Measurements from ENCODE around the gene IL17F. TPM values are rescaled to one million over a fixed set of nuclear protein-coding genes. Genes with fewer than 3 reads are reported as not detected.

The IL17F gene
- total RNA-seq, 4 donors from 2014 or later = 1.4 TPM; not detected in 3

DNA sequence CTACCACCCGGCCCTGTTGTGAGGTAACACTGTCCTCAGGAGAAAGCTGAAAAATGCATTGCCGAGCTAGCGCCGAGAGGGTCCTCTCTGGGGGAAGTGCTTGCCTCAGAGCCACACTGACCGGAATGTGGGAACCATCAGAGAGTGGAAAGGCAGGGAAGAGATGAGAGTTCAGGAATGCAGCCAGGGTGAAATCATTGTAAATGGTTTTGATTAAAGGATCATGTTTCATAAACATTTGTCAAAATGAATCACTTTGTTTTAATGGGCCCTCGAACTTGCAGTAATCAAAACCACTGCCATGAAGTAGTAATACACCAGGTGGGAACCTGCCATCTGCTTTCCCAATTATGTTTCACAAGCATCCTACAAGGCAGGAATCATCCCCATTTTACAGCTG lies 16.9 kb upstream of the IL17F start:
- H3K4me1 ChIP-seq = no peaks in the 10 kb centered on the region
- WGBS, 2 donors = 41 to 73% methylated on average over 5 to 6 of the region's 6 CpGs
- H3K9me3 ChIP-seq = no peaks in the 10 kb centered on the region
- TF ChIP-seq POLR2A (IDR thresholded peaks at IDR 0.05) = no peak
- TF ChIP-seq, protein P1, sequence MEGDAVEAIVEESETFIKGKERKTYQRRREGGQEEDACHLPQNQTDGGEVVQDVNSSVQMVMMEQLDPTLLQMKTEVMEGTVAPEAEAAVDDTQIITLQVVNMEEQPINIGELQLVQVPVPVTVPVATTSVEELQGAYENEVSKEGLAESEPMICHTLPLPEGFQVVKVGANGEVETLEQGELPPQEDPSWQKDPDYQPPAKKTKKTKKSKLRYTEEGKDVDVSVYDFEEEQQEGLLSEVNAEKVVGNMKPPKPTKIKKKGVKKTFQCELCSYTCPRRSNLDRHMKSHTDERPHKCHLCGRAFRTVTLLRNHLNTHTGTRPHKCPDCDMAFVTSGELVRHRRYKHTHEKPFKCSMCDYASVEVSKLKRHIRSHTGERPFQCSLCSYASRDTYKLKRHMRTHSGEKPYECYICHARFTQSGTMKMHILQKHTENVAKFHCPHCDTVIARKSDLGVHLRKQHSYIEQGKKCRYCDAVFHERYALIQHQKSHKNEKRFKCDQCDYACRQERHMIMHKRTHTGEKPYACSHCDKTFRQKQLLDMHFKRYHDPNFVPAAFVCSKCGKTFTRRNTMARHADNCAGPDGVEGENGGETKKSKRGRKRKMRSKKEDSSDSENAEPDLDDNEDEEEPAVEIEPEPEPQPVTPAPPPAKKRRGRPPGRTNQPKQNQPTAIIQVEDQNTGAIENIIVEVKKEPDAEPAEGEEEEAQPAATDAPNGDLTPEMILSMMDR (IDR thresholded peaks at IDR 0.05) = no peak
- DNase-seq = no peak
- intact Hi-C loops (cut with DNase I) = no loop called here
- H3K36me3 ChIP-seq = peaks cover 0 to 49% (median 4%) of the 10 kb centered on the region in 3 donors
- peaks cover 0 to 6% (median 0%) of the 10 kb centered on the region in 4 donors for H3K27me3 ChIP-seq
- H3K27ac ChIP-seq = no peak overlapping the region
- H3K4me3 ChIP-seq = no peak overlapping the region

GRCh38 chr6:52260634-52261033 lies 16.3 kb upstream of the IL17F start:
- Histone ChIP-seq H3K27ac (no peak overlapping the region), H3K36me3 (peaks cover 0 to 43% (median 0%) of the 10 kb centered on the region in 3 donors), H3K27me3 (peaks cover 0 to 12% (median 0%) of the 10 kb centered on the region in 4 donors), H3K4me1 (no peaks in the 10 kb centered on the region), H3K9me3 (no peaks in the 10 kb centered on the region), H3K4me3 (no peak overlapping the region)
- intact Hi-C loops (cut with DNase I) = no loop called here
- WGBS, 2 donors = 80 to 81% methylated on average over 3 of the region's 3 CpGs
- no peak for TF ChIP-seq POLR2A (IDR thresholded peaks at IDR 0.05)
- TF ChIP-seq, protein P1 (IDR thresholded peaks at IDR 0.05) = no peak
- DNase-seq = no peak

GRCh38 chr6:52255434-52255833 lies 11.1 kb upstream of the IL17F start:
- 87 to 94% methylated on average over 2 of the region's 2 CpGs for WGBS, 2 donors
- no peaks in the 10 kb centered on the region for H3K36me3 ChIP-seq
- no peak overlapping the region for H3K4me3 ChIP-seq
- H3K9me3 ChIP-seq = no peaks in the 10 kb centered on the region
- DNase-seq = no peak
- H3K27me3 ChIP-seq = peaks cover 0 to 46% (median 0%) of the 10 kb centered on the region in 4 donors
- no peak for TF ChIP-seq POLR2A (IDR thresholded peaks at IDR 0.05)
- TF ChIP-seq, protein P1 (IDR thresholded peaks at IDR 0.05) = no peak
- no peaks in the 10 kb centered on the region for H3K4me1 ChIP-seq
- no peak overlapping the region for H3K27ac ChIP-seq
- intact Hi-C loops (cut with DNase I) = no loop called here

DNA sequence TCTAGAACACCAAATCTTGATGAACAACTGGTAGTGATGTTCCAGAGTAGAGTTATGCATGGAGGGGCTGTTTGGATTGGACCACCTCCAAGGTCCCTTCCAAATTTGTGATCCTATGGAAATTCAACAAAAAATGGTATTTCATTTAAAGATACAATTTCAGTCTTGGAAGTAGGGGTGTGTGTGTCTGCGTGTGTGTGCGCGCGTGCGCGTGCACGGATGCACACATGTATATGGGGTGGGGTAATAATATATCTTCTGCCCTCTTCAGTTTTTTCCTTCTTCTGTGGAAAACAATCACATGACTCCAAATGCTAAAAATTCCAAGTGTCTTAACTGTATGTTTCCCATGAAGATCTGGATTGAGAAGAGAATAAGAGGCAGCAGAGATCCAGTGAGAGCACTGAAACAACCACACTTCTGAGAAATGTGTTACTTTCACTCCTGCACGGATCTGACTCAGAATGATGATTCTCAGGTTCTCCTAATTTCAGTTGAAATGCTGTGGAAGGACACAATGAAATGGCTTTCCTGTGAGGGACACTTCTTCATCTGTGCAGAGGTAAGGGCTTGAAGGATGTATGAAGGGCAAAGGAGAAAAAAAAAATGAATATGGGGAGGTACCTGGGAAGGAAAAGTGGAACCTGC lies 10.6 kb upstream of the IL17F start:
- Histone ChIP-seq H3K27ac (no peak overlapping the region), H3K36me3 (no peaks in the 10 kb centered on the region), H3K27me3 (peaks cover 0 to 49% (median 0%) of the 10 kb centered on the region in 4 donors), H3K4me3 (no peak overlapping the region), H3K4me1 (no peaks in the 10 kb centered on the region), H3K9me3 (no peaks in the 10 kb centered on the region)
- intact Hi-C loops (cut with DNase I) = no loop called here
- no peak for TF ChIP-seq POLR2A (IDR thresholded peaks at IDR 0.05)
- TF ChIP-seq, protein P1 (IDR thresholded peaks at IDR 0.05) = no peak
- WGBS, 2 donors = 89 to 90% methylated on average over 8 of the region's 8 CpGs
- no peak for DNase-seq

DNA sequence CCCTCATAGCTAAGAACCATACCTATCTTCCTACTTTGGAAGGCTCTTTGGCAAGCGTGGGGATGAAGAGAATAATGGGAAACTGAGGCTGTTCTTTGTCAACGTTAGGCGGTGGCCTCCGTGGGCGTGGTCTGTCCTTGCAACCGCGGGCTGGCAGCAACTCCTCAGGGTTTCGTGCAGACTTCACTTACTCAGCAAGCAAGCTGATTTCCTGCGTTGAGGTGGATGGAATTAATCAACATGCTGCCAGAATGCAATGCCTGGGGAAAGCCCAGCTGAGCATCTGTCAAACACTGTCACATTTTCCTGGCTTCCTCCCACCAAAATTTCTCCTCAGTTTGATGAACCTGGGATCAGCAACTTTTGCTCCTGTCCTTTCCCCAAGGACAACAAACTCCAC lies 9.2 kb upstream of the IL17F start:
- DNase-seq = no peak
- intact Hi-C loops (cut with DNase I) = no loop called here
- WGBS, 2 donors = 33 to 37% methylated on average over 8 to 9 of the region's 9 CpGs
- H3K27me3 ChIP-seq = peaks cover 0 to 51% (median 0%) of the 10 kb centered on the region in 4 donors
- TF ChIP-seq POLR2A (IDR thresholded peaks at IDR 0.05) = no peak
- TF ChIP-seq, protein P1 (IDR thresholded peaks at IDR 0.05) = no peak
- no peaks in the 10 kb centered on the region for H3K9me3 ChIP-seq
- H3K36me3 ChIP-seq = no peaks in the 10 kb centered on the region
- H3K4me3 ChIP-seq = no peak overlapping the region
- H3K27ac ChIP-seq = no peak overlapping the region
- H3K4me1 ChIP-seq = no peaks in the 10 kb centered on the region

All from esophagus squamous epithelium (tissue), 5 donors.